ENCODE measurements around the gene OR51B2.
"Not testable (repeated sequence)": the region's sequence is repeated elsewhere in the genome, so short reads cannot be mapped to it uniquely, and the experiment has no call there.

OR51B2 gene

GRCh38 chr11:5343474-5344335, 19.6 kb upstream of the OR51B2 start, which contains the start of gene OR51B5:
Gene OR51B5 (minus strand): TSS chr11:5343524. CDS start chr11:5343524, 0 bp downstream.
- Histone ChIP-seq H3K27me3 (ENCODE audit: insufficient read depth, low read length) (no peaks in the 10 kb centered on the region), H3K27ac (ENCODE audit: low read depth, low read length, poor library complexity, severe bottlenecking) (no peak within 1 kb of the TSS), H3K79me2 (ENCODE audit: insufficient read depth, low read length) (no peaks in the 10 kb centered on the region), H3K9me3 (ENCODE audit: low read length) (no peaks in the 10 kb centered on the region), H3K4me1 (ENCODE audit: insufficient read depth, low read length, severe bottlenecking) (no peaks in the 10 kb centered on the region), H2AFZ (ENCODE audit: low read length) (no peak within 1 kb of the TSS), H3K36me3 (ENCODE audit: insufficient read depth, low read length) (no peaks in the 10 kb centered on the region), H4K20me1 (ENCODE audit: insufficient read depth, low read length) (no peaks in the 10 kb centered on the region), H3K4me3 (ENCODE audit: low read depth, low read length, poor library complexity, severe bottlenecking) (no peak within 1 kb of the TSS), H3K9me2 (ENCODE audit: low read depth, low read length) (no peaks in the 10 kb centered on the region), H3K4me2 (ENCODE audit: low read length) (no peak within 1 kb of the TSS), H3F3A (ENCODE audit: insufficient read depth, low read length) (no peaks in the 10 kb centered on the region), H3K9ac (ENCODE audit: low read length) (no peak within 1 kb of the TSS)
- TF ChIP-seq CTCF (IDR thresholded peaks at IDR 0.05; ENCODE audit: low read length) (no peak), EZH2 (IDR thresholded peaks at IDR 0.05; ENCODE audit: borderline replicate concordance, low read length) (no peak)

- no peak overlapping the region for H3K4me2 ChIP-seq (ENCODE audit: low read length)
- no peaks in the 10 kb centered on the region for H3K9me2 ChIP-seq (ENCODE audit: low read depth, low read length)
- H3K9ac ChIP-seq (ENCODE audit: low read length): no peak overlapping the region
- no peaks in the 10 kb centered on the region for H3K36me3 ChIP-seq (ENCODE audit: insufficient read depth, low read length)
- no peaks in the 10 kb centered on the region for H3K4me1 ChIP-seq (ENCODE audit: insufficient read depth, low read length, severe bottlenecking)
- no peaks in the 10 kb centered on the region for H3K9me3 ChIP-seq (ENCODE audit: low read length)
- H3K27ac ChIP-seq (ENCODE audit: low read depth, low read length, poor library complexity, severe bottlenecking): no peak overlapping the region
- TF ChIP-seq EZH2 (IDR thresholded peaks at IDR 0.05; ENCODE audit: borderline replicate concordance, low read length) (no peak), CTCF (IDR thresholded peaks at IDR 0.05; ENCODE audit: low read length) (no peak)
- H3K27me3 ChIP-seq (ENCODE audit: insufficient read depth, low read length): no peaks in the 10 kb centered on the region
- H3K4me3 ChIP-seq (ENCODE audit: low read depth, low read length, poor library complexity, severe bottlenecking): no peak overlapping the region
- no peaks in the 10 kb centered on the region for H3F3A ChIP-seq (ENCODE audit: insufficient read depth, low read length)
- H2AFZ ChIP-seq (ENCODE audit: low read length): no peak overlapping the region
- H4K20me1 ChIP-seq (ENCODE audit: insufficient read depth, low read length): no peaks in the 10 kb centered on the region
- no peaks in the 10 kb centered on the region for H3K79me2 ChIP-seq (ENCODE audit: insufficient read depth, low read length)
Observed at GRCh38 chr11:5339771-5340322, 15.8 kb upstream of the OR51B2 start.

GRCh38 chr11:5337253-5337652, 13.2 kb upstream of the OR51B2 start:
- not testable (repeated sequence) for H3K4me2 ChIP-seq (ENCODE audit: low read length)

More at GRCh38 chr11:5337253-5337652, 13.2 kb upstream of the OR51B2 start:
- H3K36me3 ChIP-seq (ENCODE audit: insufficient read depth, low read length); H3K9me3 ChIP-seq (ENCODE audit: low read length); H3K79me2 ChIP-seq (ENCODE audit: insufficient read depth, low read length); H4K20me1 ChIP-seq (ENCODE audit: insufficient read depth, low read length); H3K27ac ChIP-seq (ENCODE audit: low read depth, low read length, poor library complexity, severe bottlenecking); H3K4me3 ChIP-seq (ENCODE audit: low read depth, low read length, poor library complexity, severe bottlenecking); H3K9ac ChIP-seq (ENCODE audit: low read length); H3F3A ChIP-seq (ENCODE audit: insufficient read depth, low read length); H2AFZ ChIP-seq (ENCODE audit: low read length); H3K4me1 ChIP-seq (ENCODE audit: insufficient read depth, low read length, severe bottlenecking); H3K27me3 ChIP-seq (ENCODE audit: insufficient read depth, low read length); H3K9me2 ChIP-seq (ENCODE audit: low read depth, low read length): not testable (repeated sequence)

All from OCI-LY1 (cell line).